ENCODE results near the gene LYPD4. TPM values are rescaled to one million over a fixed set of nuclear protein-coding genes. Genes with fewer than 3 reads are reported as not detected.

Gene LYPD4
- polyA plus RNA-seq, 1 donor (not counting 4 experiments of a cell fraction or from before 2014, with no cell fraction given): not detected

DNA sequence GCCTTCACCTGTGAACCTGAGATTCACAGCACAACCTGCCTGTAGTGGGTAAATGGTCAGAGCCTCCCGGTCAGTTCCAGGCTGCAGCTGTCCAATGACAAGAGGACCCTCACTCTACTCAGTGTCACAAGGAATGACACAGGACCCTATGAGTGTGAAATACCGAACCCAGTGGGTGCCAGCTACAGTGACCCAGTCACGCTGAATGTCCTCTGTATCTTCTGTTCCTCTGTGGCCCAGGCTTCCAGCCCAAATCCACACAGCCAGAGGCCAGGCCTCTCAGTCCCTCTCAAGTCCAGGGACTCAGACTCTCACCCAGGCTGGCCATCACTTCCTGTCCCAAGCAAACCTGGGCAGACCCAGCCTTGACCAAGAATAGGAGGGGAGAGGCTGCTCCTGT lies 37.3 kb downstream of the LYPD4 start:
- no peak for TF ChIP-seq EZH2 (IDR thresholded peaks at IDR 0.05; ENCODE audit: low read length)
- TF ChIP-seq, protein P1, sequence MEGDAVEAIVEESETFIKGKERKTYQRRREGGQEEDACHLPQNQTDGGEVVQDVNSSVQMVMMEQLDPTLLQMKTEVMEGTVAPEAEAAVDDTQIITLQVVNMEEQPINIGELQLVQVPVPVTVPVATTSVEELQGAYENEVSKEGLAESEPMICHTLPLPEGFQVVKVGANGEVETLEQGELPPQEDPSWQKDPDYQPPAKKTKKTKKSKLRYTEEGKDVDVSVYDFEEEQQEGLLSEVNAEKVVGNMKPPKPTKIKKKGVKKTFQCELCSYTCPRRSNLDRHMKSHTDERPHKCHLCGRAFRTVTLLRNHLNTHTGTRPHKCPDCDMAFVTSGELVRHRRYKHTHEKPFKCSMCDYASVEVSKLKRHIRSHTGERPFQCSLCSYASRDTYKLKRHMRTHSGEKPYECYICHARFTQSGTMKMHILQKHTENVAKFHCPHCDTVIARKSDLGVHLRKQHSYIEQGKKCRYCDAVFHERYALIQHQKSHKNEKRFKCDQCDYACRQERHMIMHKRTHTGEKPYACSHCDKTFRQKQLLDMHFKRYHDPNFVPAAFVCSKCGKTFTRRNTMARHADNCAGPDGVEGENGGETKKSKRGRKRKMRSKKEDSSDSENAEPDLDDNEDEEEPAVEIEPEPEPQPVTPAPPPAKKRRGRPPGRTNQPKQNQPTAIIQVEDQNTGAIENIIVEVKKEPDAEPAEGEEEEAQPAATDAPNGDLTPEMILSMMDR (optimal IDR thresholded peaks at IDR 0.05 in 1 of 3, IDR thresholded peaks at IDR 0.05 in 1 of 3, conservative IDR thresholded peaks at IDR 0.05 in 1 of 3; ENCODE audit: extremely low read depth in 1 of 3, insufficient read depth in 2 of 3, low read length in 3 of 3): no peak
- Histone ChIP-seq H3K79me2 (ENCODE audit: control insufficient read depth, insufficient read depth, low read length) (no peaks in the 10 kb centered on the region), H3K9me1 (ENCODE audit: control insufficient read depth, extremely low read depth, insufficient read depth, low read length) (no peaks in the 10 kb centered on the region), H3K4me1 (ENCODE audit: control insufficient read depth, extremely low read depth, insufficient read depth, low read length) (no peaks in the 10 kb centered on the region), H3K4me3 (ENCODE audit: control insufficient read depth in 2 of 3, extremely low read depth in 1 of 3, insufficient read depth in 2 of 3, low read depth in 1 of 3, low read length in 3 of 3) (no peak overlapping the region), H2AFZ (ENCODE audit: control insufficient read depth, low read length) (no peak overlapping the region), H3K9ac (ENCODE audit: control insufficient read depth, extremely low read depth, insufficient read depth, low read length) (no peak overlapping the region), H4K20me1 (ENCODE audit: control insufficient read depth, extremely low read depth, insufficient read depth, low read length) (no peaks in the 10 kb centered on the region), H3K27ac (ENCODE audit: control insufficient read depth, insufficient read depth, low read length) (no peak overlapping the region), H3K9me3 (ENCODE audit: control insufficient read depth, low read depth, low read length) (no peaks in the 10 kb centered on the region), H3K36me3 (ENCODE audit: control insufficient read depth in 2 of 2, extremely low read depth in 1 of 2, insufficient read depth in 2 of 2, low read length in 2 of 2) (no peaks in the 10 kb centered on the region), H3K4me2 (ENCODE audit: control insufficient read depth, extremely low read depth, insufficient read depth, low read depth, low read length) (no peak overlapping the region), H3K27me3 (ENCODE audit: control insufficient read depth, extremely low read depth, insufficient read depth, low read length) (peaks cover 6% of the 10 kb centered on the region)
- FAIRE-seq (no peak), DNase-seq (ENCODE audit: low read depth, low spot score) (no peak)
- dilution Hi-C loops (cut with MboI; ENCODE audit: extremely low pct_ligation_motif_present, low sequenced_read_pairs): no loop called here

- no peaks in the 10 kb centered on the region for H3K9me1 ChIP-seq (ENCODE audit: control insufficient read depth, extremely low read depth, insufficient read depth, low read length)
- DNase-seq (ENCODE audit: low read depth, low spot score): no peak
- no peak for FAIRE-seq
Observed at GRCh38 chr19:41804336-41804735, 40.1 kb downstream of the LYPD4 start.

More at GRCh38 chr19:41804336-41804735, 40.1 kb downstream of the LYPD4 start:
- H3K9me3 ChIP-seq (ENCODE audit: control insufficient read depth, low read depth, low read length): no peaks in the 10 kb centered on the region
- no peaks in the 10 kb centered on the region for H3K79me2 ChIP-seq (ENCODE audit: control insufficient read depth, insufficient read depth, low read length)
- H4K20me1 ChIP-seq (ENCODE audit: control insufficient read depth, extremely low read depth, insufficient read depth, low read length): no peaks in the 10 kb centered on the region
- no peak overlapping the region for H3K9ac ChIP-seq (ENCODE audit: control insufficient read depth, extremely low read depth, insufficient read depth, low read length)
- TF ChIP-seq, protein P1 (optimal IDR thresholded peaks at IDR 0.05 in 1 of 3, IDR thresholded peaks at IDR 0.05 in 1 of 3, conservative IDR thresholded peaks at IDR 0.05 in 1 of 3; ENCODE audit: extremely low read depth in 1 of 3, insufficient read depth in 2 of 3, low read length in 3 of 3): no peak
- TF ChIP-seq EZH2 (IDR thresholded peaks at IDR 0.05; ENCODE audit: low read length): no peak
- no peak overlapping the region for H2AFZ ChIP-seq (ENCODE audit: control insufficient read depth, low read length)
- no peak overlapping the region for H3K4me3 ChIP-seq (ENCODE audit: control insufficient read depth in 2 of 3, extremely low read depth in 1 of 3, insufficient read depth in 2 of 3, low read depth in 1 of 3, low read length in 3 of 3)
- H3K4me2 ChIP-seq (ENCODE audit: control insufficient read depth, extremely low read depth, insufficient read depth, low read depth, low read length): no peak overlapping the region
- peaks cover 6% of the 10 kb centered on the region for H3K27me3 ChIP-seq (ENCODE audit: control insufficient read depth, extremely low read depth, insufficient read depth, low read length)
- dilution Hi-C loops (cut with MboI; ENCODE audit: extremely low pct_ligation_motif_present, low sequenced_read_pairs): no loop called here
- no peaks in the 10 kb centered on the region for H3K36me3 ChIP-seq (ENCODE audit: control insufficient read depth in 2 of 2, extremely low read depth in 1 of 2, insufficient read depth in 2 of 2, low read length in 2 of 2)
- H3K27ac ChIP-seq (ENCODE audit: control insufficient read depth, insufficient read depth, low read length): no peak overlapping the region
- no peaks in the 10 kb centered on the region for H3K4me1 ChIP-seq (ENCODE audit: control insufficient read depth, extremely low read depth, insufficient read depth, low read length)
